CD14-positive monocyte (primary cell): Measurements from ENCODE around the gene UBASH3B. TPM values are rescaled to one million over a fixed set of nuclear protein-coding genes. Genes with fewer than 3 reads are reported as not detected.

Experiments used
- DNase-seq, 3 donors: peaks; one replicate each; pipeline ENCODE4 v3.0.0-alpha.2; 2011 to 2022
- H2AFZ ChIP-seq: 2 replicates; pipeline ENCODE4 v1.6.0; 2012; ENCODE audit warnings: mild to moderate bottlenecking, low read depth, low read length, inconsistent platforms; ENCODE audit not compliant: insufficient read depth, poor library complexity, severe bottlenecking
- H3K27ac ChIP-seq, 2 donors: 1 replicate in 1 of 2; 2 replicates in 1 of 2; pipeline ENCODE4 v1.5.1; 2012 to 2013; ENCODE audit warnings: low read length in 2 of 2, control low read depth in 1 of 2, inconsistent platforms in 1 of 2, low read depth in 1 of 2, mild to moderate bottlenecking in 1 of 2
- H3K27me3 ChIP-seq, 2 donors: one replicate each; pipeline versions ENCODE4 v1.6.0 to v1.6.1; 2011 to 2013; ENCODE audit warnings: low read length in 2 of 2; ENCODE audit not compliant: control insufficient read depth in 2 of 2, insufficient read depth in 2 of 2
- H3K36me3 ChIP-seq, 2 donors: replicated peaks in 1 of 2; 1 replicate in 1 of 2; 2 replicates in 1 of 2; pipeline versions ENCODE4 v1.5.1 to v1.6.1; 2012 to 2013; ENCODE audit warnings: low read length in 2 of 2, control low read depth in 1 of 2, inconsistent platforms in 1 of 2, mild to moderate bottlenecking in 1 of 2; ENCODE audit not compliant: insufficient read depth in 2 of 2, control insufficient read depth in 1 of 2
- H3K4me1 ChIP-seq, 2 donors: 1 replicate in 1 of 2; 2 replicates in 1 of 2; pipeline versions ENCODE4 v1.5.1 to v1.6.1; 2012 to 2013; ENCODE audit warnings: low read length in 2 of 2, control low read depth in 1 of 2, inconsistent platforms in 1 of 2, mild to moderate bottlenecking in 1 of 2, moderate library complexity in 1 of 2; ENCODE audit not compliant: insufficient read depth in 2 of 2, control insufficient read depth in 1 of 2
- H3K4me2 ChIP-seq: replicated peaks from 2 replicates; pipeline ENCODE3; 2012; ENCODE audit warnings: low read length, moderate library complexity, mild to moderate bottlenecking; ENCODE audit not compliant: poor library complexity, severe bottlenecking; ENCODE audit errors: extremely low read depth
- H3K4me3 ChIP-seq, 3 experiments: fragments of 200-600 bp in 1 of 3; sonication (generic) in 1 of 3; replicated peaks in 1 of 3; 1 replicate in 2 of 3; 2 replicates in 1 of 3; pipeline ENCODE4 v1.5.1; 2011 to 2013; ENCODE audit warnings: low read length in 3 of 3, mild to moderate bottlenecking in 3 of 3, control low read depth in 2 of 3, low read depth in 2 of 3, inconsistent platforms in 1 of 3, moderate library complexity in 1 of 3
- H3K79me2 ChIP-seq: 2 replicates; pipeline ENCODE4 v1.6.0; 2012; ENCODE audit warnings: mild to moderate bottlenecking, control low read depth, inconsistent platforms, low read length, moderate library complexity; ENCODE audit not compliant: insufficient read depth
- H3K9ac ChIP-seq: 2 replicates; pipeline ENCODE4 v1.6.0; 2017; ENCODE audit warnings: low read length, mild to moderate bottlenecking; ENCODE audit not compliant: insufficient read depth, poor library complexity, severe bottlenecking
- H3K9me3 ChIP-seq, 2 donors: replicated peaks in 1 of 2; 1 replicate in 1 of 2; 2 replicates in 1 of 2; pipeline versions ENCODE4 v1.5.1 to v1.6.1; 2012 to 2013; ENCODE audit warnings: low read length in 2 of 2, control low read depth in 1 of 2; ENCODE audit not compliant: control insufficient read depth in 1 of 2, insufficient read depth in 1 of 2
- H4K20me1 ChIP-seq: 2 replicates; pipeline ENCODE4 v1.6.0; 2012; ENCODE audit warnings: mild to moderate bottlenecking, low read length, control low read depth, moderate library complexity; ENCODE audit not compliant: insufficient read depth
- H3K27ac Mint-ChIP-seq, 7 donors: one replicate each; pipeline ENCODE4 v1.8.0; 2020; ENCODE audit warnings: mild to moderate bottlenecking in 7 of 7, mixed read lengths in 7 of 7, moderate library complexity in 6 of 7, inconsistent platforms in 2 of 7
- H3K27me3 Mint-ChIP-seq, 3 donors: one replicate each; pipeline ENCODE4 v1.8.0; 2021 to 2022; ENCODE audit warnings: low read depth in 3 of 3, mild to moderate bottlenecking in 3 of 3, mixed read lengths in 3 of 3, moderate library complexity in 3 of 3, inconsistent platforms in 1 of 3
- H3K36me3 Mint-ChIP-seq, 2 donors: one replicate each; pipeline ENCODE4 v1.8.0; 2020; ENCODE audit warnings: mixed read lengths in 2 of 2, inconsistent platforms in 1 of 2, mild to moderate bottlenecking in 1 of 2
- H3K4me1 Mint-ChIP-seq: one replicate; pipeline ENCODE4 v1.8.0; 2020; ENCODE audit warnings: mild to moderate bottlenecking, mixed read lengths
- H3K4me3 Mint-ChIP-seq, 2 donors: one replicate each; pipeline ENCODE4 v1.8.0; 2020; ENCODE audit warnings: mild to moderate bottlenecking in 2 of 2, mixed read lengths in 2 of 2, moderate library complexity in 1 of 2
- H3K9me3 Mint-ChIP-seq, 7 donors: one replicate each; pipeline ENCODE4 v1.8.0; 2020 to 2022; ENCODE audit warnings: mixed read lengths in 7 of 7, mild to moderate bottlenecking in 6 of 7, moderate library complexity in 6 of 7, inconsistent platforms in 2 of 7
- WGBS: methylation state at CpG from one replicate; pipeline ENCODE4 v1.1.5; 2013; ENCODE audit warnings: missing lambda C conversion rate; ENCODE audit not compliant: insufficient coverage; 5-methylcytosine and 5-hydroxymethylcytosine counted together
- intact Hi-C, 2 donors: fragments of 100-400 bp; cut with micrococcal nuclease; formaldehyde crosslinking; loops; one replicate each; pipeline versions ENCODE4 v1.15.0 to v1.15.1; 2023
- polyA plus RNA-seq, 3 donors: library from polyadenylated mRNA; depleted of rRNA in 1 of 3; unstranded in 2 of 3; stranded (reverse) in 1 of 3; fragments of 300-500 nt in 2 of 3; fragments of >200 nt in 1 of 3; fragmentation: Illumina TruSeq in 2 of 3; gene quantifications; 1 replicate in 2 of 3; 2 replicates in 1 of 3; pipeline ENCODE4 v1.2.3, GENCODE V29; 2012 to 2021
- TF ChIP-seq, protein P1 (sequence below): fragments of 200-600 bp; IDR thresholded peaks from one replicate; pipeline ENCODE4 v1.8.0; 2022; ENCODE audit warnings: antibody characterized with exemption, mild to moderate bottlenecking

UBASH3B gene
- polyA plus RNA-seq, 3 donors: 3.3 to 13.5 (median 7.1) TPM

DNA sequence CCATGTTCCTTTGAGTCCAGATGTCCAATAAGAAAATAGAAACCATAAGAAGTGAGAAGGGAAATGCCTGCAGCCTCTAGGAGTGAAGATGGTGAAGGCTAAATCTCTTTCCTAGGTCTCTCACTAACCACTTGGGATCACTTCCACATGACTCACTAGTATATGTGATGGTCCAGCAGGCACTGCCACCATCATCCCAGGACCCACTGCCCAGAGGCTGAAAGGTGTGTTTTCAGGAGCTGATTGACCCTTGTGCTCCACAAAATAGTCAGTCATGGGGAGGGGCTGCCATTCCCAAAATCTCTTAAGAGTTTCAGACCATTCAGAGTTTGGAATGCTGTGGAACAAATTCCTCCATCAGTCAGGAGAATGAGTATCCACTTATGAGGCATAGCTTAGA is 22.9 kb downstream of the UBASH3B start:
- peaks cover 10 to 18% of the 10 kb centered on the region in 2 donors for H3K4me1 ChIP-seq
- Mint-ChIP-seq H3K4me1 (peaks cover 37% of the 10 kb centered on the region), H3K4me3 (no peak overlapping the region), H3K27ac (no peak overlapping the region), H3K27me3 (no peaks in the 10 kb centered on the region), H3K36me3 (peaks cover 10 to 18% of the 10 kb centered on the region in 2 donors), H3K9me3 (no peaks in the 10 kb centered on the region)
- no peak overlapping the region for H3K9ac ChIP-seq
- no peaks in the 10 kb centered on the region for H3K9me3 ChIP-seq
- H3K36me3 ChIP-seq: no peaks in the 10 kb centered on the region
- intact Hi-C loops: no loop called here
- peaks cover 85% of the 10 kb centered on the region for H3K79me2 ChIP-seq
- no peak for DNase-seq
- H3K4me2 ChIP-seq: no peak overlapping the region
- TF ChIP-seq, protein P1, sequence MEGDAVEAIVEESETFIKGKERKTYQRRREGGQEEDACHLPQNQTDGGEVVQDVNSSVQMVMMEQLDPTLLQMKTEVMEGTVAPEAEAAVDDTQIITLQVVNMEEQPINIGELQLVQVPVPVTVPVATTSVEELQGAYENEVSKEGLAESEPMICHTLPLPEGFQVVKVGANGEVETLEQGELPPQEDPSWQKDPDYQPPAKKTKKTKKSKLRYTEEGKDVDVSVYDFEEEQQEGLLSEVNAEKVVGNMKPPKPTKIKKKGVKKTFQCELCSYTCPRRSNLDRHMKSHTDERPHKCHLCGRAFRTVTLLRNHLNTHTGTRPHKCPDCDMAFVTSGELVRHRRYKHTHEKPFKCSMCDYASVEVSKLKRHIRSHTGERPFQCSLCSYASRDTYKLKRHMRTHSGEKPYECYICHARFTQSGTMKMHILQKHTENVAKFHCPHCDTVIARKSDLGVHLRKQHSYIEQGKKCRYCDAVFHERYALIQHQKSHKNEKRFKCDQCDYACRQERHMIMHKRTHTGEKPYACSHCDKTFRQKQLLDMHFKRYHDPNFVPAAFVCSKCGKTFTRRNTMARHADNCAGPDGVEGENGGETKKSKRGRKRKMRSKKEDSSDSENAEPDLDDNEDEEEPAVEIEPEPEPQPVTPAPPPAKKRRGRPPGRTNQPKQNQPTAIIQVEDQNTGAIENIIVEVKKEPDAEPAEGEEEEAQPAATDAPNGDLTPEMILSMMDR: no peak
- no peaks in the 10 kb centered on the region for H3K27me3 ChIP-seq
- no peak overlapping the region for H2AFZ ChIP-seq
- no peak overlapping the region for H3K27ac ChIP-seq
- H4K20me1 ChIP-seq: no peaks in the 10 kb centered on the region
- no peak overlapping the region for H3K4me3 ChIP-seq

DNA sequence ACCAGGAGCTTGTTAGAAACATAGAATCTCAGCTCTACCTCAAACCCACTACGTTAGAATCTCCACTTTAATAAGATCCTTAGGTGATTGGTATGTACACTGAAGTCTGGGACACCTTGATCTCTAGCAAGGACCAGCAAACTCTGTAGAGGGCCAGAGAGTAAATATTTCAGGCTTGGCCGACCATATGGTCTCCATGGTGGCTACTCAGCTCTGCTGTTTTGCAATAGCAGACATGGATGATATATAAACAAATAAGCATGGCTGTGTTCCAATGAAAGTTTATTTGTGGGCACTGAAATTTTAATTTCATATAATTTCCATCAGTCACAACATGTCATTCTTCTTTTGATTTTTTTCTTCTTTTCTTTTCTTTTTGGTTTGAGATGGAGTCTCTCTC is 23.9 kb downstream of the UBASH3B start:
- no CpG with 5 or more reads among the region's 2 CpGs for WGBS
- peaks cover 31% of the 10 kb centered on the region for H3K4me1 Mint-ChIP-seq
- H3K4me3 Mint-ChIP-seq: no peak overlapping the region
- Histone ChIP-seq H3K4me3 (no peak overlapping the region), H3K27ac (no peak overlapping the region), H3K79me2 (peaks cover 90% of the 10 kb centered on the region), H3K4me1 (peaks cover 0 to 8% of the 10 kb centered on the region in 2 donors), H3K36me3 (no peaks in the 10 kb centered on the region), H3K27me3 (no peaks in the 10 kb centered on the region), H4K20me1 (no peaks in the 10 kb centered on the region), H3K4me2 (no peak overlapping the region), H3K9ac (no peak overlapping the region), H3K9me3 (no peaks in the 10 kb centered on the region), H2AFZ (no peak overlapping the region)
- intact Hi-C loops: no loop called here
- no peak for DNase-seq
- H3K36me3 Mint-ChIP-seq: peaks cover 10 to 18% of the 10 kb centered on the region in 2 donors
- H3K9me3 Mint-ChIP-seq: no peaks in the 10 kb centered on the region
- no peak overlapping the region for H3K27ac Mint-ChIP-seq
- TF ChIP-seq, protein P1: no peak
- no peaks in the 10 kb centered on the region for H3K27me3 Mint-ChIP-seq
